ENCODE results near the gene PDE8B.

Gene PDE8B, protein sequence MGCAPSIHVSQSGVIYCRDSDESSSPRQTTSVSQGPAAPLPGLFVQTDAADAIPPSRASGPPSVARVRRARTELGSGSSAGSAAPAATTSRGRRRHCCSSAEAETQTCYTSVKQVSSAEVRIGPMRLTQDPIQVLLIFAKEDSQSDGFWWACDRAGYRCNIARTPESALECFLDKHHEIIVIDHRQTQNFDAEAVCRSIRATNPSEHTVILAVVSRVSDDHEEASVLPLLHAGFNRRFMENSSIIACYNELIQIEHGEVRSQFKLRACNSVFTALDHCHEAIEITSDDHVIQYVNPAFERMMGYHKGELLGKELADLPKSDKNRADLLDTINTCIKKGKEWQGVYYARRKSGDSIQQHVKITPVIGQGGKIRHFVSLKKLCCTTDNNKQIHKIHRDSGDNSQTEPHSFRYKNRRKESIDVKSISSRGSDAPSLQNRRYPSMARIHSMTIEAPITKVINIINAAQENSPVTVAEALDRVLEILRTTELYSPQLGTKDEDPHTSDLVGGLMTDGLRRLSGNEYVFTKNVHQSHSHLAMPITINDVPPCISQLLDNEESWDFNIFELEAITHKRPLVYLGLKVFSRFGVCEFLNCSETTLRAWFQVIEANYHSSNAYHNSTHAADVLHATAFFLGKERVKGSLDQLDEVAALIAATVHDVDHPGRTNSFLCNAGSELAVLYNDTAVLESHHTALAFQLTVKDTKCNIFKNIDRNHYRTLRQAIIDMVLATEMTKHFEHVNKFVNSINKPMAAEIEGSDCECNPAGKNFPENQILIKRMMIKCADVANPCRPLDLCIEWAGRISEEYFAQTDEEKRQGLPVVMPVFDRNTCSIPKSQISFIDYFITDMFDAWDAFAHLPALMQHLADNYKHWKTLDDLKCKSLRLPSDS

GRCh38 chr5:77210091-77210963 is at the start of gene PDE8B:
Gene PDE8B, plus strand, starts transcription at chr5:77210680. Its CDS starts 246 bp downstream, at chr5:77210926.
- DNase-seq (ENCODE audit: low read depth): no peak

DNA sequence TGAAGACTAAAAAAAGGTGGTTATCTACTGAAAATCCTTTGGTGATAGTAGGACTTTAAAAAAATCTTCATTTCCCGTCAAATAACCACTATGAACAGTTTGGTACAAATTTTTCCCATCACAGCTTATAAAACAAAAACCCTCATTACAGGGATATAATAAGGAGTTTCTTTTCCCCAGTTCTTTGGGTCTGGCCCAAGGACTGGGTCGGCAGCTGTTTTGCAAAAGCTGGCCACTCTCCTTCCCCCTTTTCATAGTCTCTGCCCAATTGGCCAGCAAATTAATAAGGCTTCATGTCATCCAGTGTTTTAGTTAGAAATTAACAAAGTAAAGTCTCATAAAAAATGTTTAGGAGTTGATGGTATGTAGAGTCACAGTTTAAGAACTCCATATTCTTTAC is 47.0 kb upstream of the PDE8B start:
- DNase-seq (ENCODE audit: low read depth): no peak

DNA sequence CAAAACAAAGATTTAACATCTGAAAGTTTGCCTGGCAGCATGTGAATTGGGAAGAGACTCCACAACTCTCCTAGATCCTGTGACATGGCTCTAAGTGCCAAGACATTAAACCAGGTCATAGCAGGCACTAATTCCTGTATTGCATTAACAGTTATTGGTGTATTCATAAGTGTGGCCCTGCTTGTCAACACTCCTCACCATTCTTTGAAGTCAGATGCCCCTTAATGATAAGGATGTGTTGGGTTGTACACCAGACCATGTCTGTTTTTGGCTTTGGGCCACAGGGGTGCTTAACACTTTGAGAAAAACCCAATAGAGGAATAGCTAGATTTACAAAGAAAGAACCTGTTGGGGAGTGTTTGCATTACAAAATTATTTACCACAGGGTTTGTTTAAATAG is 43.4 kb upstream of the PDE8B start:
- no peak for DNase-seq (ENCODE audit: low read depth)

GRCh38 chr5:77167695-77168121 is 42.8 kb upstream of the PDE8B start:
- no peak for DNase-seq (ENCODE audit: low read depth)

DNA sequence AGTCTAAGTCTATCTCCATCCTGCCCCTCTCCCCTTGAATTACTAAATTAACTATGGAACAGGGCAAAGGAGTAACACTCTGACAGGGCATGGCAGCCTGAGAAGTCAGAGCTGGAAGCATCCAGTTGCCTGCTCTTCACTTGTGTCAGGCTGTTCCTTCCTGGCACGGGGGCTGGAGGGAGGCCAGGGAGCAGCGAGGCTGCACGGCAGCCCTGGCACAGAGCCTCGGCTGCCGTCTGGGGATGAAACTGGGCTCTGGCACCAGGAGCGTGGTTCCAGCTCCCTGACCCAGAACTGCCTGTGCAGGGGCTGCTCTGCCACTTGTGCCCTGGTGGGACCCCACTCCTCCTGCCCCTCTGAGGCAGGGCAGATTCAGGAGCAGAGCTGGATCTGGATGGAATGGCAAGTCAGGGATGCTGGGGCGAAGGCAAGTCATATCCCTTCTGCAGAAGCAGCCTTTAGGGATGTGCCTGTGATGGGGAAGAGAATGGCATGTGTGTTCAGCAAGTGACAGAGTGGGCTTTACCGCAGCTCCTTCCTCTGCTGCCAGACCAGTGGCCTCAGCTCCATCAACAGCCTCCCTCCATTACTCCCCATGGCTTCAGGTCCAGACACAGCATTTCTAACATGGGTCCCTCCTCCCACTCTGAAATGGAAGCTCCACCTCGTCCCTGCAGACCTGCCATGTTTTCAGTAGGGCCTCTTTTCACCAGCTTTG is 42.2 kb upstream of the PDE8B start:
- no peak for DNase-seq (ENCODE audit: low read depth)

GRCh38 chr5:77168879-77169244 is 41.6 kb upstream of the PDE8B start:
- no peak for DNase-seq (ENCODE audit: low read depth)

GRCh38 chr5:77170196-77170890 is 40.1 kb upstream of the PDE8B start:
- no peak for DNase-seq (ENCODE audit: low read depth)

GRCh38 chr5:77171141-77171910 is 39.2 kb upstream of the PDE8B start:
- no peak for DNase-seq (ENCODE audit: low read depth)

- no peak for DNase-seq (ENCODE audit: low read depth)
Measured at GRCh38 chr5:77172713-77173328, 37.7 kb upstream of the PDE8B start.

GRCh38 chr5:77174526-77174925 is 36.0 kb upstream of the PDE8B start:
- DNase-seq (ENCODE audit: low read depth): no peak

GRCh38 chr5:77175231-77175630 is 35.2 kb upstream of the PDE8B start:
- no peak for DNase-seq (ENCODE audit: low read depth)

DNA sequence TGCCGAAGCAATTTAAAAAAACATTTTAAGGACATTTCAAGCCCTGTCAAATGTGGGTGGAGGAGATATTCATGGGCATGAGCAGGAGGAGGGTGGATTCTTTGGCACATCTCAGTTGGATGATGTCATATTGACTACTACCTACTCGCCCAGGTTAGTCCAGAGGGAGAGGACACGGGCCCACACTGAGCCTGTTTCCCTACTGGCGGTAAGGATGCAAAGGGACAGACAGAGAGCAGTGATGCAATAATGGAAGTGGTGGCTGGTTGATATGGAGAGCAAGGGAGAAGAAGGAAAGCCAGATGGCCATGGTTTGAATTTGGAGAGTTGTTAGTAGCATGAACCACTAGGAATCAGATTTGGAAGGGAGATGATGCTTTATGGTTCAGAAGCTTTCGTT is 34.1 kb upstream of the PDE8B start:
- no peak for DNase-seq (ENCODE audit: low read depth)

DNA sequence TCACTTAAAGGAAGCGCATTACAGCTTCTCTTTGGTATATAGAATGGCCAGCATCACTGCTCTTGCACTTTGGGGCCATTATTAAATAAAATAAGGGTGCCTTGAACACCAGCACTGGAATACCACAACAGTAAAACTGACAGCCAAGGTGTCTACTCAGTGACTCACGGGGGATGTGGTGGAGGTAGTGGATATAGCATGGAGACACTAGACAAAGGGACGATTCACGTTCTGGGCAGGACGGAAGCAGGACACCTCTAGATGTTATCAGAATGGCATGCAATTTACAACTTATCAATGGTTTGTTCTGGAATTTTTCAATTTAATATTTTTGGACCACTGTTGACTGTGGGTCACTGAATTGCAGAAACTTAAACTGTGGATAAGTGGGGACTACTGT is 32.9 kb upstream of the PDE8B start:
- DNase-seq (ENCODE audit: low read depth): no peak

- no peak for DNase-seq (ENCODE audit: low read depth)
Measured at GRCh38 chr5:77180167-77181081, 30.1 kb upstream of the PDE8B start.

- DNase-seq (ENCODE audit: low read depth): no peak
Measured at GRCh38 chr5:77181173-77181572, 29.3 kb upstream of the PDE8B start.

GRCh38 chr5:77181596-77182304 is 28.7 kb upstream of the PDE8B start:
- DNase-seq (ENCODE audit: low read depth): no peak

DNA sequence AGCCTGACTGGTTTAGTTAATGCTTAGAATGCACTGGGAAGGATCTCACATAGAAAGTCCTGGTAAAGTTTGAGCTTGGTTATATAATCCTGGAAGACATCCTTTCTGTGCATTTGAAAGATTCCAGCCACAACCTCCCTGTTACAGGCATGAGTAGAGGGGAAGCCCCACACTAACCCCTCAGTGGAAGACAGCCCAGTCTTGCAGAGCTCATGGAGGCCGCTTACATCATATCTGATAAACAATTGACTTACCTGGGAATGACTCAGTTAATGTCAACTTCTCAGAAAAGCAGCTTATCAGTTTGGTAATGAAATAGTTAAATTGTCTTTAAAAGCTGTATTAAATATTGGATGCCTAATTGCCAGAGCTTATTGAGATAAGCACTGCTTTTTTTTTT is 28.1 kb upstream of the PDE8B start:
- DNase-seq (ENCODE audit: low read depth): no peak

All from activated gamma-delta T cell treated with anti-CD3 and anti-CD28 coated beads, Interleukin-2, amount 50 U/mL, for 16 hours (primary cell).